Tibial nerve (tissue), 4 donors: ENCODE measurements around the gene PLXDC2.

Source experiments
- EP300 ChIP-seq, 2 donors: sonication (generic); formaldehyde crosslinking; IDR thresholded peaks; one replicate each; pipeline ENCODE4 v1.6.1; 2017; ENCODE audit warnings: antibody characterized with exemption in 2 of 2, mild to moderate bottlenecking in 1 of 2
- POLR2A ChIP-seq, 2 donors: fragments of 450-650 bp; IDR thresholded peaks; one replicate each; pipeline ENCODE4 v1.6.1; 2017; ENCODE audit warnings: antibody characterized with exemption in 2 of 2, mild to moderate bottlenecking in 2 of 2, moderate library complexity in 2 of 2
- TF ChIP-seq, protein P1 (sequence below), 5 experiments: fragments of 200-600 bp in 3 of 5; fragments of 450-650 bp in 2 of 5; sonication (generic) in 3 of 5; IDR thresholded peaks; one replicate each; pipeline ENCODE4 v1.5.1; 2016 to 2019; ENCODE audit warnings: antibody characterized with exemption in 5 of 5, mild to moderate bottlenecking in 3 of 5, moderate library complexity in 2 of 5

GRCh38 chr10:19974138-19974537 lies 157.9 kb downstream of the PLXDC2 start:
- TF ChIP-seq, protein P1, sequence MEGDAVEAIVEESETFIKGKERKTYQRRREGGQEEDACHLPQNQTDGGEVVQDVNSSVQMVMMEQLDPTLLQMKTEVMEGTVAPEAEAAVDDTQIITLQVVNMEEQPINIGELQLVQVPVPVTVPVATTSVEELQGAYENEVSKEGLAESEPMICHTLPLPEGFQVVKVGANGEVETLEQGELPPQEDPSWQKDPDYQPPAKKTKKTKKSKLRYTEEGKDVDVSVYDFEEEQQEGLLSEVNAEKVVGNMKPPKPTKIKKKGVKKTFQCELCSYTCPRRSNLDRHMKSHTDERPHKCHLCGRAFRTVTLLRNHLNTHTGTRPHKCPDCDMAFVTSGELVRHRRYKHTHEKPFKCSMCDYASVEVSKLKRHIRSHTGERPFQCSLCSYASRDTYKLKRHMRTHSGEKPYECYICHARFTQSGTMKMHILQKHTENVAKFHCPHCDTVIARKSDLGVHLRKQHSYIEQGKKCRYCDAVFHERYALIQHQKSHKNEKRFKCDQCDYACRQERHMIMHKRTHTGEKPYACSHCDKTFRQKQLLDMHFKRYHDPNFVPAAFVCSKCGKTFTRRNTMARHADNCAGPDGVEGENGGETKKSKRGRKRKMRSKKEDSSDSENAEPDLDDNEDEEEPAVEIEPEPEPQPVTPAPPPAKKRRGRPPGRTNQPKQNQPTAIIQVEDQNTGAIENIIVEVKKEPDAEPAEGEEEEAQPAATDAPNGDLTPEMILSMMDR (IDR thresholded peaks at IDR 0.05), result no peak
- no peak for TF ChIP-seq POLR2A (IDR thresholded peaks at IDR 0.05)
- TF ChIP-seq EP300 (IDR thresholded peaks at IDR 0.05), result no peak
